OCI-LY7 (cell line): ENCODE data around the gene HSPH1.

Experiments
- CTCF ChIP-seq: fragments of 200-600 bp; sonication (generic); conservative IDR thresholded peaks from 2 replicates; pipeline ENCODE4 v1.5.1; 2014; ENCODE audit warnings: mild to moderate bottlenecking, antibody characterized with exemption, low read length, moderate library complexity, mixed read lengths
- EZH2phosphoT487 ChIP-seq: fragments of 200-600 bp; sonication (generic); IDR thresholded peaks from 2 replicates; pipeline ENCODE4 v1.6.1; 2018; ENCODE audit warnings: low read depth, borderline replicate concordance, mild to moderate bottlenecking, mixed run types, antibody characterized with exemption, low read length, moderate library complexity, mixed read lengths

GRCh38 chr13:31100721-31101120 is 61.0 kb downstream of the HSPH1 start:
- TF ChIP-seq EZH2phosphoT487 (no peak), CTCF (no peak)
